Middle frontal gyrus (tissue), 1 donor: ENCODE data around the gene SORBS2.

Experiments
- DNase-seq: peaks from one replicate; pipeline ENCODE4 v3.0.0-alpha.2; 2015; ENCODE audit warnings: low spot score; ENCODE audit errors: extremely low spot score

SORBS2 gene

GRCh38 chr4:185592438-185592837 is 219.6 kb downstream of the SORBS2 start:
- DNase-seq: no peak

GRCh38 chr4:185591679-185592141 is 220.3 kb downstream of the SORBS2 start:
- no peak for DNase-seq

- no peak for DNase-seq
Observed at GRCh38 chr4:185590982-185591381, 221.0 kb downstream of the SORBS2 start.

- no peak for DNase-seq
Observed at GRCh38 chr4:185589067-185589836, 222.7 kb downstream of the SORBS2 start.

- no peak for DNase-seq
Observed at GRCh38 chr4:185587427-185588161, 224.4 kb downstream of the SORBS2 start.

- no peak for DNase-seq
Observed at GRCh38 chr4:185587030-185587426, 225.0 kb downstream of the SORBS2 start.

- no peak for DNase-seq
Observed at GRCh38 chr4:185585211-185585610, 226.8 kb downstream of the SORBS2 start.

- no peak for DNase-seq
Observed at GRCh38 chr4:185583813-185584212, 228.2 kb downstream of the SORBS2 start.

- no peak for DNase-seq
Observed at GRCh38 chr4:185582651-185583400, 229.2 kb downstream of the SORBS2 start.

- DNase-seq: no peak
Observed at GRCh38 chr4:185580699-185581098, 231.3 kb downstream of the SORBS2 start.

- no peak for DNase-seq
Observed at GRCh38 chr4:185578284-185578683, 233.7 kb downstream of the SORBS2 start.

- no peak for DNase-seq
Observed at GRCh38 chr4:185576962-185577950, 234.7 kb downstream of the SORBS2 start.

- no peak for DNase-seq
Observed at GRCh38 chr4:185576314-185576961, 235.6 kb downstream of the SORBS2 start.

- no peak for DNase-seq
Observed at GRCh38 chr4:185573651-185574199, 238.3 kb downstream of the SORBS2 start.

- DNase-seq: no peak
Observed at GRCh38 chr4:185570727-185571126, 241.3 kb downstream of the SORBS2 start.

- DNase-seq: peak; percentile 31
Observed at GRCh38 chr4:185567381-185568376, 244.3 kb downstream of the SORBS2 start.

- DNase-seq: no peak
Observed at GRCh38 chr4:185566972-185567371, 245.0 kb downstream of the SORBS2 start.

GRCh38 chr4:185566425-185566824 is 245.6 kb downstream of the SORBS2 start:
- DNase-seq: no peak

- DNase-seq: no peak
Observed at GRCh38 chr4:185565696-185566095, 246.3 kb downstream of the SORBS2 start.
